DND-41 (cell line): ENCODE measurements around the gene ABLIM3.

Experiments used
- ATAC-seq: fragments of 200-7000 bp; cut with Tn5 transposase; 3 replicates; pipeline ENCODE4 v1.9.1; 2021; ENCODE audit warnings: low read depth; ENCODE audit not compliant: insufficient read depth
- DNase-seq: peaks from one replicate; pipeline ENCODE4 v3.0.0-alpha.2; 2020
- H2AFZ ChIP-seq: 2 replicates; pipeline ENCODE4 v1.6.0; 2012; ENCODE audit warnings: low read depth, low read length
- H3K27ac ChIP-seq: 2 replicates; pipeline ENCODE4 v1.5.1; 2012; ENCODE audit warnings: low read length, inconsistent platforms
- H3K27me3 ChIP-seq: fragments of 200-600 bp; sonication (generic); 2 replicates; pipeline ENCODE4 v1.6.0; 2012; ENCODE audit warnings: low read length, mild to moderate bottlenecking, inconsistent platforms; ENCODE audit not compliant: insufficient read depth, poor library complexity
- H3K36me3 ChIP-seq: 2 replicates; pipeline ENCODE4 v1.5.1; 2012; ENCODE audit warnings: low read length, inconsistent platforms; ENCODE audit not compliant: insufficient read depth
- H3K4me1 ChIP-seq: 2 replicates; pipeline ENCODE4 v1.5.1; 2012; ENCODE audit warnings: mild to moderate bottlenecking, low read length; ENCODE audit not compliant: insufficient read depth
- H3K4me2 ChIP-seq: 2 replicates; pipeline ENCODE4 v1.6.0; 2012; ENCODE audit warnings: mild to moderate bottlenecking, moderate library complexity, low read length, inconsistent platforms; ENCODE audit not compliant: insufficient read depth
- H3K4me3 ChIP-seq, 2 experiments: fragments of 200-600 bp in 1 of 2; shearing (Covaris generic) in 1 of 2; 2 replicates each; pipeline ENCODE4 v1.5.1; 2012 to 2016; ENCODE audit warnings: inconsistent platforms in 2 of 2, low read length in 2 of 2, mild to moderate bottlenecking in 2 of 2, low read depth in 1 of 2, moderate library complexity in 1 of 2
- H3K79me2 ChIP-seq: 2 replicates; pipeline ENCODE4 v1.6.0; 2012; ENCODE audit warnings: low read length, inconsistent platforms; ENCODE audit not compliant: insufficient read depth
- H3K9ac ChIP-seq: 2 replicates; pipeline ENCODE4 v1.6.0; 2012; ENCODE audit warnings: low read depth, mild to moderate bottlenecking, inconsistent platforms, low read length, moderate library complexity
- H3K9me3 ChIP-seq: 2 replicates; pipeline ENCODE4 v1.5.1; 2012; ENCODE audit warnings: low read length, moderate library complexity, mild to moderate bottlenecking, inconsistent platforms; ENCODE audit not compliant: insufficient read depth, severe bottlenecking
- H4K20me1 ChIP-seq: 2 replicates; pipeline ENCODE4 v1.6.0; 2012; ENCODE audit warnings: low read length; ENCODE audit not compliant: insufficient read depth
- EZH2 ChIP-seq: IDR thresholded peaks from 3 replicates; pipeline ENCODE4 v1.6.1; 2012; ENCODE audit warnings: borderline replicate concordance, low read depth, mild to moderate bottlenecking, moderate library complexity, low read length, inconsistent platforms; ENCODE audit not compliant: severe bottlenecking
- TF ChIP-seq, protein P1 (sequence below): IDR thresholded peaks from 2 replicates; pipeline ENCODE4 v1.5.1; 2012; ENCODE audit warnings: borderline replicate concordance, low read length, moderate library complexity, mild to moderate bottlenecking; ENCODE audit not compliant: poor library complexity, severe bottlenecking; ENCODE audit errors: extremely low read depth

The ABLIM3 gene

DNA sequence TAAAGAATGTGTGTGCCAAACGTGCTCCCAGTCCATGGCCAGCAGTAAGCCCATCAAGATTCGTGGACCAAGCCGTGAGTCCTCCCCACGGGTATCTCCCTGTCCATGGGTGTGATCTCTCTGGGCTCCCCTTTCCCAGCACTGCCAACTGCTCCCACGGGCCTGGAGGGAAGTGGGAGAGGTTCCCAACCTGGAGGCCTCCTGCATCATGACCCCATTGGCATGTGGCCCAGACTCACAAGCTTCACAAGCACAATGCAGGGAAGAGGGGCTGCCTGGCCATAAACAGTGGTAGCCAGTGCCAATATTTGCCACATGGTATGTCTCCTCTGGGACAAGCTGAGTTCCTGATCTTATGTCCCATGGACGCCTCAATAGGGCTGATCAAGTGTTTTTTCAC lies 59.1 kb downstream of the ABLIM3 start:
- Histone ChIP-seq H3K9ac (no peak overlapping the region), H3K4me3 (no peak overlapping the region), H3K4me1 (no peaks in the 10 kb centered on the region), H4K20me1 (no peaks in the 10 kb centered on the region), H3K36me3 (no peaks in the 10 kb centered on the region), H3K27me3 (peaks cover 3% of the 10 kb centered on the region), H2AFZ (no peak overlapping the region), H3K4me2 (no peak overlapping the region), H3K27ac (no peak overlapping the region), H3K79me2 (no peaks in the 10 kb centered on the region), H3K9me3 (peaks cover 2% of the 10 kb centered on the region)
- TF ChIP-seq, protein P1, sequence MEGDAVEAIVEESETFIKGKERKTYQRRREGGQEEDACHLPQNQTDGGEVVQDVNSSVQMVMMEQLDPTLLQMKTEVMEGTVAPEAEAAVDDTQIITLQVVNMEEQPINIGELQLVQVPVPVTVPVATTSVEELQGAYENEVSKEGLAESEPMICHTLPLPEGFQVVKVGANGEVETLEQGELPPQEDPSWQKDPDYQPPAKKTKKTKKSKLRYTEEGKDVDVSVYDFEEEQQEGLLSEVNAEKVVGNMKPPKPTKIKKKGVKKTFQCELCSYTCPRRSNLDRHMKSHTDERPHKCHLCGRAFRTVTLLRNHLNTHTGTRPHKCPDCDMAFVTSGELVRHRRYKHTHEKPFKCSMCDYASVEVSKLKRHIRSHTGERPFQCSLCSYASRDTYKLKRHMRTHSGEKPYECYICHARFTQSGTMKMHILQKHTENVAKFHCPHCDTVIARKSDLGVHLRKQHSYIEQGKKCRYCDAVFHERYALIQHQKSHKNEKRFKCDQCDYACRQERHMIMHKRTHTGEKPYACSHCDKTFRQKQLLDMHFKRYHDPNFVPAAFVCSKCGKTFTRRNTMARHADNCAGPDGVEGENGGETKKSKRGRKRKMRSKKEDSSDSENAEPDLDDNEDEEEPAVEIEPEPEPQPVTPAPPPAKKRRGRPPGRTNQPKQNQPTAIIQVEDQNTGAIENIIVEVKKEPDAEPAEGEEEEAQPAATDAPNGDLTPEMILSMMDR, result no peak
- no peak for TF ChIP-seq EZH2
- ATAC-seq, result no peak
- no peak for DNase-seq

DNA sequence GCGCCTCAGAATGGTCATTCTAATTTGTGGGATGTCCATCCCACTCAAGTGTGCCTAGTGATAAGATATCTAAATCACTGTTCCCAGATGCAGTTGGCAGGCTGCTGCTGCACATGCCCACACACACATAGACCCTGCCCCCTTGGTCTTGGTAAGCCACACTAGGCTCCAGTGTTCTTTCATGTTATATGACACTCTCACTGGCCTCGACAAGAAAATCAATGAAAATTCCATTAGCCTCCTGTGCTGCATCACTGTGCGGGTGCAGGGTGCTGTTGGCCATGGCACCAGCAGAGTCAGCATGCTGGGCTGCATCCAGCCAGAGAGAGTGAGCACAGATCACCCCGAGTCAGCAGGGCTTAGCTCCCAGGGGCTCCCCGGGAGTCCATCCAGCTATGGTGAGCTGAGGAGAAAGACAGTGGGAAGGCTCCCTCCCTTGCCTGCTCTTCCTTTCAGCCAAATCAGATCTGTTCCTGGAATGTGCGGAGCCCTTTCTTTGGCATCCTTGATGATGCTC lies 59.9 kb downstream of the ABLIM3 start:
- DNase-seq (no peak), ATAC-seq (no peak)
- H4K20me1 ChIP-seq, result no peaks in the 10 kb centered on the region
- H2AFZ ChIP-seq, result no peak overlapping the region
- peaks cover 2% of the 10 kb centered on the region for H3K9me3 ChIP-seq
- no peak overlapping the region for H3K4me2 ChIP-seq
- no peaks in the 10 kb centered on the region for H3K4me1 ChIP-seq
- no peaks in the 10 kb centered on the region for H3K79me2 ChIP-seq
- H3K9ac ChIP-seq, result no peak overlapping the region
- peaks cover 3% of the 10 kb centered on the region for H3K27me3 ChIP-seq
- TF ChIP-seq, protein P1, result no peak
- TF ChIP-seq EZH2, result no peak
- H3K4me3 ChIP-seq, result no peak overlapping the region
- no peak overlapping the region for H3K27ac ChIP-seq
- H3K36me3 ChIP-seq, result no peaks in the 10 kb centered on the region

DNA sequence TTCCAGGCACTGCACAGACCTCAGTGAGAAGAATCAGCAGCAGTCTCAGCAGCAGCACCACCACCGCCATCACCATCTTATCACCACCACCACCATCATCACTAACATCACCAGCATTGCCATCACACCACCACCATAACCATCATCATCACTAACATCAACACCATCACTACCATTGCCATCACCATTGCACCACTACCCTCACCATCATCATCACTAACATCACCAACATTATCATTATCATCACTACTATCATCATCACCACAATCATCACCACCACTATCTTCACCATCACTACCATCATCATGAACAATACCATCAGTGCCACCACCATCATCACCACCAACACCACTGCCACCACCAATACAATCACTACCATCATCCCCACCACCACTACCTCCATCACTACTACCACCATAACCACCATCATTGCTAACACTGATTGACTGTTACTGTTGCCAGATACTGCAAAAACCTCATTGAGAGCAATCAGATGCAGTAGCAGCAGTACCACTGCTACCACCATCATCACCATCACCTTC lies 61.7 kb downstream of the ABLIM3 start:
- Histone ChIP-seq H2AFZ (no peak overlapping the region), H3K9ac (no peak overlapping the region), H3K4me3 (no peak overlapping the region), H3K27me3 (no peaks in the 10 kb centered on the region), H3K9me3 (peaks cover 2% of the 10 kb centered on the region), H4K20me1 (no peaks in the 10 kb centered on the region), H3K79me2 (no peaks in the 10 kb centered on the region), H3K27ac (no peak overlapping the region), H3K36me3 (no peaks in the 10 kb centered on the region), H3K4me1 (no peaks in the 10 kb centered on the region), H3K4me2 (no peak overlapping the region)
- no peak for TF ChIP-seq EZH2
- TF ChIP-seq, protein P1, result no peak
- ATAC-seq (no peak), DNase-seq (no peak)
